ENCODE measurements around the gene KLHL8. TPM values are rescaled to one million over a fixed set of nuclear protein-coding genes. Genes with fewer than 3 reads are reported as not detected.

The KLHL8 gene
- total RNA-seq, 2 experiments from 2014 or later, result 9.1 to 10.5 TPM

DNA sequence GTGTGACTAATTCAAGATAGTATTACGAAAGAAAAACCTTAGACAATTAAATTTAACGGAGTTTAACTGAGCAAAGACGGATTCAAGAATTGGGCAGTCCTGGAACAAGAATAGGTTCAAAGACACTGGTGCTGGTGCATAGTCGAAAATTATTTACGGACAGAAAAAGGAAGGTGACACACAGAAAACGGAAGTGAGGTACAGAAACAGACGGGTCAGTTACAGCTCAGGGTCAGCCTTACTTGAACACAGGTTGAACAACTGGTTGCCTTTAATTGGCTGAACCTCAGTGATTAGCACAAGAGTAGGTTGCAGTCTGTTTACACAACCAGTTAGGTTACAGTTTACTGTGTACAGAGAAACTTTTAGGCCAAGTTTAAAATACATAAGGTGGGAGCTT is 31.5 kb downstream of the KLHL8 start:
- Mint-ChIP-seq H3K27ac (no peak overlapping the region), H3K27me3 (no peaks in the 10 kb centered on the region), H3K36me3 (ENCODE audit: low read depth) (peaks cover 3% of the 10 kb centered on the region), H3K9me3 (no peaks in the 10 kb centered on the region), H3K4me3 (no peak overlapping the region), H3K4me1 (no peaks in the 10 kb centered on the region)
- ChIA-PET CTCF (no interaction called here), POLR2A (no interaction called here)
- no peak for DNase-seq

DNA sequence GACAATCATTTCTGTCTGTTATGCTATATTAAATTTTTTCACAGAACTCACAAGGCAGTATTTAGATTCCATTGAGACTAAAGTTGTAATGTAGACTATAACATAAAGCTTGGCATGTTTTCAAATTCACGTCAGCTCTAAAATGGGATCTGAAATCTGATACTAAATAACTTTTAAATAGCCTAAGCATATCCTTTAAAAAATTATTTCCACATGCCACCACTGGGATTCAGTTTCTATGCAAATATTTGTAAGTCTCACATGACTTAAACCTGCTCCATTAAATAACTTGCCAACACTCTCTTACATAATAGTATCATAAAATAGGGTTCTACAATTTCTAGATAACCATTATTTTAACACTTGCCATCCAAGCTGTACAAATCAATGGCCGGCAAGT is 32.4 kb downstream of the KLHL8 start:
- DNase-seq, result no peak
- Mint-ChIP-seq H3K9me3 (no peaks in the 10 kb centered on the region), H3K27me3 (no peaks in the 10 kb centered on the region), H3K4me1 (no peaks in the 10 kb centered on the region), H3K4me3 (no peak overlapping the region), H3K36me3 (ENCODE audit: low read depth) (peaks cover 3% of the 10 kb centered on the region), H3K27ac (no peak overlapping the region)
- POLR2A ChIA-PET, result no interaction called here
- CTCF ChIA-PET, result no interaction called here

DNA sequence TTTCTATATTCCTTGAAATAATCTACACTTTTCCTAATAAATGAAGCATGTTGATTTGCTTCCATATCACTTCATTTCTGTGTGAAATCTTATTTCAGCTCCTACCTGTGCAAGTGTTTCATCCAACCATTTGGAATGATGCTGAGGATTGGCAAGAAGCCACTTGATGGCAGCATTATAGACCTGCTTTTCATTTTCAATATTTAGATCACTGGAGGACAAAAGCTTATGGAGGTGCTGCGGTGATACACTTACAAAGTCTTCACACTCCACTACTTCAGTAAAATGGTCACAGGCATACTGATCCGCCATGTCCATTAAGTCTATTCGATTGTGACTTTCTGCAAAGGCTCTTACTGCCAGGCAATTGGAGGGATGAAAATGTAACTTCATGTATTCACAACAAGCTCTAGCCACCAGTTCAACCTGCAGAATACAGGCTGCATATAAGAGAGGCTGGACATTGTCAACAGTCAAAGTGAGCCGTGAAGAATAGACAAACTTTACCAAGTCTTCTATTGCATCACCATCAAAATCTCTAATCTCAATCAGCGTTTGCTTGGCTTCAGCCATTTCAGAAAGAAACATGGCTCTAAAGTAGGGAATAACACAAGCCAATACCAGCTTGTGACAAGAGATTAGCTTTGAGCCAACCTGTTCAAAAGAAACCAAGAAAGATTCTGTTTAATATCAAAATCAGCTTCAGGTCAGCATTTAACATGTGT is 35.1 kb downstream of the KLHL8 start:
- POLR2A ChIA-PET, result no interaction called here
- Mint-ChIP-seq H3K4me3 (no peak overlapping the region), H3K9me3 (no peaks in the 10 kb centered on the region), H3K36me3 (ENCODE audit: low read depth) (no peaks in the 10 kb centered on the region), H3K27ac (no peak overlapping the region), H3K4me1 (no peaks in the 10 kb centered on the region), H3K27me3 (no peaks in the 10 kb centered on the region)
- no peak for DNase-seq
- CTCF ChIA-PET, result no interaction called here

DNA sequence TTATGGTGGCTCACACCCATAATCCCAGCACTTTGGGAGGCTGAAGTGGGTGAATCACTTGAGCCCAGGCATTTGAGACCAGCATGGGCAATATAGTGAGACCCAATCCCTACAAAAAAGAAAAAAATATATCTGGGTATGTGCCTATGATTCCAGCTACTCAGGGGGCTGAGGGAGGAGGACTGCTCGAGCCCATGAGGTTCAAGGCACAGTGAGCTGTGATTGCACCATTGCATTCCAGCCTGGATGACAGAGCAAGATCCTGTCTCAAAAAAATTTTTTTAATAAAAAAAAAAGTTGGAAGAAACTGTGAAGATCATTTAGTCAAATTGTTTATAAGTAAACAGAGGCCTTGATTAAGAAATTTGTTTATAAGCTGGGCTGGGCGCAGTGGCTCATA is 39.7 kb downstream of the KLHL8 start:
- Mint-ChIP-seq H3K4me3 (no peak overlapping the region), H3K36me3 (ENCODE audit: low read depth) (peaks cover 2% of the 10 kb centered on the region), H3K9me3 (no peaks in the 10 kb centered on the region), H3K27me3 (no peaks in the 10 kb centered on the region), H3K27ac (no peak overlapping the region), H3K4me1 (no peaks in the 10 kb centered on the region)
- ChIA-PET POLR2A (no interaction called here), CTCF (interaction anchor here (0.6 to 1.0 kb wide), 4 partner anchors 17 to 1290 kb away, joined by 3 to 4 read pairs (median 4); no protein-coding TSS in a partner anchor)
- DNase-seq, result no peak

DNA sequence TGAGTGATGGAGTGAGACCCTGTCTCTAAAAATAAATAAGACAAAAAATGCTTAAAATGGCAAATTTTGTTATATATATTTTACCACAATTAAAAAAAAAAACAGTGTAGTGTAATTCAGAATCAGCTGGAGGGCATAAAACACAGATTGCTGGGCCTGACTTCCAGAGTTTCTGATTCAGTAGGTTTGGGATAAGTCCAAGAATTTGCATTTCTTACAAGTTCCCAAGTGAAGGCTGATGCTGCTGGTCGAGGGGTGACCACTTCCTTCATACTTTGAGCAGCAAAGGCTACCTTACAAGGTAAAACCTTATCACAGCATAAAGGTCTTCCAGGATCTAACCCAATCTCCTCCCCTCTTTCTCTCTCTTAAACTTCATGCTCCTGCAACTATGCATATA is 40.7 kb downstream of the KLHL8 start:
- Mint-ChIP-seq H3K4me1 (no peaks in the 10 kb centered on the region), H3K27me3 (no peaks in the 10 kb centered on the region), H3K36me3 (ENCODE audit: low read depth) (peaks cover 2% of the 10 kb centered on the region), H3K4me3 (no peak overlapping the region), H3K9me3 (no peaks in the 10 kb centered on the region), H3K27ac (no peak overlapping the region)
- CTCF ChIA-PET, result no interaction called here
- DNase-seq, result no peak
- POLR2A ChIA-PET, result no interaction called here

DNA sequence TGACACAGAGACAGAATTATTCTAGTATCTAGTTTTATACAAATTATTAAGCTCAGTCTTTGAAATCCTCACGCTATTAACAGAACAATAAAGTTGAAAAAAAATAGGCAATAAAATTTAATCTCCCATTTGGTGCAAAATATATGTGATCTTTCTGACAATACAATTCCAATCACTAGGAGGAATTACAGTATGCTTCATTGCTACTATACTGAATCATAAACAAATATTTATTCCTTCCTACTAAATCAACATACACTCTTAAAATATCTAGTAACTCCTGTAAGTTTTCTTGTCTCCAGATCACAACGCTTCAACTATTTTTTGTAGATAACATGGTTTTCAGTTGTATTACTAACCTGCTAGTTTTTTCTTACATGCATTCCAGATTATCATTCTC is 45.7 kb downstream of the KLHL8 start:
- no peak overlapping the region for H3K4me3 Mint-ChIP-seq
- H3K27me3 Mint-ChIP-seq, result no peaks in the 10 kb centered on the region
- CTCF ChIA-PET, result no interaction called here
- H3K9me3 Mint-ChIP-seq, result no peaks in the 10 kb centered on the region
- POLR2A ChIA-PET, result no interaction called here
- no peak overlapping the region for H3K27ac Mint-ChIP-seq
- H3K4me1 Mint-ChIP-seq, result no peaks in the 10 kb centered on the region
- peaks cover 4% of the 10 kb centered on the region for H3K36me3 Mint-ChIP-seq (ENCODE audit: low read depth)
- no peak for DNase-seq

DNA sequence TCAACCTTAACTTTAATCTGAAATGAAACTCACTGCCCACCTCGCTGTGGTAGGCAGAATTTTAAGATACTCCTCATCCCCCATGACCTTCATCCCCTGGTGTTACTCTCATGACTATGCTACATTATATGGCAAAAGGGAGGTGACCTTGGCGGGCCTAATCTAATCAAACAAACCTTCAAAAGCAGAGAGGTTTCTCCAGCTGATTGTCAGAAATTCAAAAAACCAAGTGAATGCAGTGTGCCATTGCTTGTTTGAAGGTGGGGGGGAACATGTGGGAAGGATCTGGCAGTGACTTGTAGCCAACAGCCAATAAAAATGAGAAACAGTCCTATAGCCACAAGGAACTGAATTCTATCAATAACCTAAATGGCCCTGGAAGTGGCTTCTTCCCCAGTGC is 48.5 kb downstream of the KLHL8 start:
- Mint-ChIP-seq H3K4me1 (no peaks in the 10 kb centered on the region), H3K27ac (no peak overlapping the region), H3K9me3 (no peaks in the 10 kb centered on the region), H3K4me3 (no peak overlapping the region), H3K36me3 (ENCODE audit: low read depth) (peaks cover 7% of the 10 kb centered on the region), H3K27me3 (no peaks in the 10 kb centered on the region)
- POLR2A ChIA-PET, result no interaction called here
- CTCF ChIA-PET, result no interaction called here
- DNase-seq, result no peak

DNA sequence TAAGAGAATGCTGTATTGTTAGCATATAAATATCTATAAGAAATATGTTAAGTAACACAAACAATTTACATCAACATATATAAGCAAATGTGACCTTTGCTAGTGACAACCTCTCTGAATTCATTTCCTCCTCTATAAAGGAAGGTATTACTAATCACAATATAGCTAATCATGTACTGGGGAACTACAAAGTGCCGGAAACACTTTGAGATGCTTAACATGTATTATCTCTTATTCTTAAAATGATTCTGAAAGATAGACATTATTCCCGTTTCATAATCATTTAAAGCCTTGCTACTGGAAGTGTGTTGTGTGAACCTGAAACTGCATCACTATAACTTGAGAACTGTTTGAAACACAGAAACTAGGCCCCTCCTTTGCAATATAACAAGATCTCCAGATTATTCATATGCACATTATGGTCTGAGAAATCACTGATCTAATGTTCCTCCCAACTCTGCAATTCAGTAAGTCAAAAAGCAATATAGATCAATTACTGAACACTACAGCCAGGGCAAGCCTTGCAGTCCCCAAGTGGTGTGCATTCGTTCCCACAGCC is 54.0 kb downstream of the KLHL8 start:
- no peaks in the 10 kb centered on the region for H3K4me1 Mint-ChIP-seq
- no peak for DNase-seq
- H3K27ac Mint-ChIP-seq, result no peak overlapping the region
- H3K36me3 Mint-ChIP-seq (ENCODE audit: low read depth), result peaks cover 3% of the 10 kb centered on the region
- ChIA-PET CTCF (no interaction called here), POLR2A (no interaction called here)
- no peak overlapping the region for H3K4me3 Mint-ChIP-seq
- H3K27me3 Mint-ChIP-seq, result no peaks in the 10 kb centered on the region
- H3K9me3 Mint-ChIP-seq, result no peaks in the 10 kb centered on the region

DNA sequence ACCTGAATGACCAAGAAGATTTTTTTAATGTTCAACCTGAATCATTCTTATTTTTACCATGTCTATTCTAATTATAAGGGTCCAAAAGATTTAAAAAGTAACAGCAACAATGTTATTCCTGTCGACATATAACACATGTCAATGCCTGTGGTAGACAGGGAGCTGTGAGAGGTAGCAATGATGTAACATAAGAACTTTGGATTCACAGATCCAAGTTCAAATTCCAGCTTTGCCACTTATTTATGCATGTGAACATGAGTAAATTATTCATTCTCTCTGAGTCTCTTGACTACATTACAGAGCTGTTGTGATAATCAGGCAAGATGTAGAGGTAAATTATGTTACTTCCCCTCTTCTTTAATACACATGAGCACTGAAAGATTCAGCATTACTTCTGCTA is 54.5 kb downstream of the KLHL8 start:
- CTCF ChIA-PET, result no interaction called here
- Mint-ChIP-seq H3K9me3 (no peaks in the 10 kb centered on the region), H3K4me3 (no peak overlapping the region), H3K4me1 (no peaks in the 10 kb centered on the region), H3K27me3 (no peaks in the 10 kb centered on the region), H3K36me3 (ENCODE audit: low read depth) (peaks cover 3% of the 10 kb centered on the region), H3K27ac (no peak overlapping the region)
- POLR2A ChIA-PET, result no interaction called here
- no peak for DNase-seq

DNA sequence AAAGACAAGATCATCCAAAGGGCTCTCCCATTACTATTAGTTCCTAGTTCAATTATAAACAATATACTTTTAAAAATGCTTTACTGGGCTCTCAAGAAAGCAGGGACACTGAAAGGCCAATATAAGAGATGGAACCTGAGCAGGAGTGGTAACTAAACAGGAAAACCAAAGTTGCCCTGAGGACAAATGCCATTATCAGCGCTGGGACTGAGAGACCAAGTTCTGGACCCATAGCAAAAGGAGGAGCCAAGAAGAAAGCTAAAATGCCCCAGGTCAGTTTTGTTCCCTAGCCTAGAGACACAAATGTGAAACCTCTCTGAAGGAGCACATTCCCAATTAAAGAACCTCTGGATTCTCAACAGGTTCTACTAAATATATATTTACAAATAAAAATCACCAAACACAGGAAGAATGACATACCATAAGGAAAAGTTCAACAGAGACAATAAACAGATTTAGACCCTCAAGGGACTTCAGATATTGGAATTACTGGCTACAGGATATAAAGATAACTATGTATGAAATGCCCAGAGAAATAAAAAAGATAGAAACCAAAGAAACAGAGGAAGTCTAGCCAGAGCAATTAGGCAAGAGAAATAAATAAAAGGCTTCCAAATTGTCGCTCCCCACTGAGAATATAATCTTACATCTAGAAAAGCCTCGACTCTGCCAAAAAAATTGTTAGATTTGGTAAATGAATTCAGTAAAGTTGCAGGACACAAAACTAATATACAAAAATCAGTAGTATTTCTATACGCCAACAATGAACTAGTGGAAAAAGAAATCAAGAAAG is 67.1 kb downstream of the KLHL8 start:
- CTCF ChIA-PET, result interaction anchor here (1.3 kb wide), 1 partner anchor 82 kb away, joined by 3 read pairs; no protein-coding TSS in a partner anchor
- DNase-seq, result no peak
- no peak overlapping the region for H3K27ac Mint-ChIP-seq
- H3K4me1 Mint-ChIP-seq, result no peaks in the 10 kb centered on the region
- POLR2A ChIA-PET, result no interaction called here
- H3K4me3 Mint-ChIP-seq, result no peak overlapping the region
- H3K36me3 Mint-ChIP-seq (ENCODE audit: low read depth), result no peaks in the 10 kb centered on the region
- H3K27me3 Mint-ChIP-seq, result no peaks in the 10 kb centered on the region
- H3K9me3 Mint-ChIP-seq, result no peaks in the 10 kb centered on the region

DNA sequence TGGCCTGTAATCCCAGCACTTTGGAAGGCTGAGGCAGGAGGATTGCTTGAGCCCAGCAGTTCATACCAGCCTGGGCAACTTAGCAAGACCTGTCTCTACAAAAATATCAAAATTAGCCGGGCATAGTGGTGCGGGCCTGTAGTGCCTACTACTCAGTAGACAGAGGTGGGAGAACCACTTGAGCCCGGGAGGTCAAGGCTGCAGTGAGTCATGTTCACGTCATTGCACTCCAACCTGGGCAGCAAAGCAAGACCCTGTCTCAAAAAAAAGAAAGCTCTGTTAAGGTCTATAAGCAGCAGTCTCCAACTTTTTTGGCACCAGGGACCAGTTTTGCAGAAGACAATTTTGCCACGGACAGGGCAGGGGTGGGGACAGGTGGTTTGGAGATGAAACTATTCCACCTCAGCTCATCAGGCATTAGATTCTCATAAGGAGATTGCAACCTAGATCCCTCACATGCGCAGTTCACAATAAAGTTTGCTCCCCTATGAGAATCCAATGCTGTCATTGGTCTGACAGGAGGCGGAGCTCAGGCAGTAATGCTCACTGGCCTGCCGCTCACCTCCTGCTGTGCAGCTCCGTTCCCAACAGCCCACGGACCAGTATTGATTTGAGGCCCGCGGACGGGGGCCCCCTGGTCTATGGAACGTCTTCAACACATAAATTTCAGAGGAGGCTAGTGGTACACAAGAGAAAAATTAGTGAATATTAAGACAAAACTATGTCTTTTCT is 67.9 kb downstream of the KLHL8 start:
- H3K27ac Mint-ChIP-seq, result no peak overlapping the region
- H3K27me3 Mint-ChIP-seq, result no peaks in the 10 kb centered on the region
- H3K9me3 Mint-ChIP-seq, result no peaks in the 10 kb centered on the region
- H3K4me3 Mint-ChIP-seq, result no peak overlapping the region
- POLR2A ChIA-PET, result no interaction called here
- H3K36me3 Mint-ChIP-seq (ENCODE audit: low read depth), result no peaks in the 10 kb centered on the region
- CTCF ChIA-PET, result interaction anchor here (0.6 to 1.3 kb wide), 3 partner anchors 83 to 400 kb away, joined by 3 to 4 read pairs (median 3); no protein-coding TSS in a partner anchor
- H3K4me1 Mint-ChIP-seq, result no peaks in the 10 kb centered on the region
- no peak for DNase-seq

DNA sequence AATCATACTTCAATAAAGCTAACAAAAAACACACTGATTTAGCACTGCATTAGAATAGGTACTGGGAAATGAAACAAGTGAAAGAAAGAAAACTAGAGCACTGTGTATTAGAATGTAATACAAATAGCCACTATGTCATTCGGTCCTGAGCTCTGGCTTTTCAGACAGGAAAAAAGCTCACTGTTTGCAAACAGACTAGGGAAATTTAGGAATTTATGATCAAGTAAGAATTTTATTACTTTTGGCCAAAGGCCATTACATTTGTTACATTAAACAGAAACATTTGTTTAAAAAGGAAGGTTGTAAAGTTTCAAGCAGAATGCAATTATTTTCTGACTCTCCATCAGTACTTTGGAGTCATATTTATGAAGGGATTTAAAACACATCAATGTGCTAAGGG is 68.7 kb downstream of the KLHL8 start:
- no peaks in the 10 kb centered on the region for H3K36me3 Mint-ChIP-seq (ENCODE audit: low read depth)
- H3K27me3 Mint-ChIP-seq, result no peaks in the 10 kb centered on the region
- no peaks in the 10 kb centered on the region for H3K9me3 Mint-ChIP-seq
- no peaks in the 10 kb centered on the region for H3K4me1 Mint-ChIP-seq
- CTCF ChIA-PET, result interaction anchor here (0.6 to 1.3 kb wide), 2 partner anchors 84 to 274 kb away, joined by 3 to 4 read pairs; no protein-coding TSS in a partner anchor
- no peak overlapping the region for H3K4me3 Mint-ChIP-seq
- H3K27ac Mint-ChIP-seq, result no peak overlapping the region
- POLR2A ChIA-PET, result no interaction called here
- DNase-seq, result no peak
